Keratinocyte (primary cell): Measurements from ENCODE around the gene CEP162.
"Not testable (repeated sequence)": the region's sequence is repeated elsewhere in the genome, so short reads cannot be mapped to it uniquely, and the experiment has no call there.

Experiments
- CTCF ChIP-seq, 3 experiments: IDR thresholded peaks in 1 of 3; conservative IDR thresholded peaks in 1 of 3; optimal IDR thresholded peaks in 1 of 3; 2 replicates in 2 of 3; 3 replicates in 1 of 3; pipeline versions ENCODE3 to v1.5.1; 2011; ENCODE audit warnings: low read length in 3 of 3, mild to moderate bottlenecking in 3 of 3, moderate library complexity in 2 of 3, control low read depth in 1 of 3, inconsistent platforms in 1 of 3; ENCODE audit not compliant: insufficient read depth in 2 of 3; ENCODE audit errors: extremely low read depth in 1 of 3
- EZH2 ChIP-seq: IDR thresholded peaks from one replicate; pipeline ENCODE4 v1.6.1; 2012; ENCODE audit warnings: inconsistent platforms, mild to moderate bottlenecking, low read length, moderate library complexity

- not testable (repeated sequence) for TF ChIP-seq CTCF (optimal IDR thresholded peaks at IDR 0.05 in 1 of 3, IDR thresholded peaks at IDR 0.05 in 1 of 3, conservative IDR thresholded peaks at IDR 0.05 in 1 of 3; ENCODE audit: extremely low read depth in 1 of 3, insufficient read depth in 2 of 3, low read length in 3 of 3); EZH2
Measured at GRCh38 chr6:84244416-84245081, 17.1 kb upstream of the CEP162 start.
